D721Med (cell line): ENCODE results near the gene ST7.
"Not testable (repeated sequence)": the region's sequence is repeated elsewhere in the genome, so short reads cannot be mapped to it uniquely, and the experiment has no call there.

Experiments
- DNase-seq: peaks from one replicate; pipeline ENCODE4 v3.0.0; 2011; ENCODE audit warnings: low spot score; ENCODE audit not compliant: insufficient read length
- FAIRE-seq: peaks from 2 replicates; lab custom pipeline; 2011; peaks lifted over from hg19 to GRCh38; lab: Jason Lieb, UNC
- CTCF ChIP-seq: IDR thresholded peaks from 2 replicates; pipeline ENCODE4 v1.5.1; 2012; ENCODE audit warnings: mild to moderate bottlenecking, control low read depth; ENCODE audit not compliant: insufficient read depth; ENCODE audit errors: missing control alignments

The ST7 gene

GRCh38 chr7:116934580-116934979, 18.7 kb upstream of the ST7 start:
- FAIRE-seq: no peak
- no peak for DNase-seq
- no peak for TF ChIP-seq CTCF

- not testable (repeated sequence) for FAIRE-seq, DNase-seq
These were observed 16.5 kb upstream of the ST7 start for GRCh38 chr7:116936844-116937243.

GRCh38 chr7:116938678-116939077, 14.6 kb upstream of the ST7 start:
- FAIRE-seq (no peak), DNase-seq (no peak)
- no peak for TF ChIP-seq CTCF

- FAIRE-seq: no peak
- TF ChIP-seq CTCF: no peak
- no peak for DNase-seq
These were observed 12.5 kb upstream of the ST7 start for GRCh38 chr7:116940689-116941370.

- no peak for DNase-seq
- no peak for TF ChIP-seq CTCF
- no peak for FAIRE-seq
These were observed 10.8 kb upstream of the ST7 start for GRCh38 chr7:116942504-116942903.

GRCh38 chr7:116948934-116949333, 4.4 kb upstream of the ST7 start:
- no peak for FAIRE-seq
- TF ChIP-seq CTCF: no peak
- no peak for DNase-seq

- no peak for FAIRE-seq
- no peak for DNase-seq
- no peak for TF ChIP-seq CTCF
These were observed 3.1 kb upstream of the ST7 start for GRCh38 chr7:116949941-116950801.
